IPS DF 6.9 (cell line): ENCODE results near the gene NTM.
A peak's percentile ranks its signal among the peaks of the same experiment; 100 is the strongest.
"Not testable (repeated sequence)": the region's sequence is repeated elsewhere in the genome, so short reads cannot be mapped to it uniquely, and the experiment has no call there.

Experiments
- DNase-seq: peaks from one replicate; pipeline ENCODE4 v3.0.0-alpha.2; 2013; ENCODE audit warnings: low read depth, low spot score
- H3K27ac ChIP-seq: one replicate; pipeline ENCODE4 v1.5.1; 2013; ENCODE audit warnings: low read length, control low read depth
- H3K27me3 ChIP-seq: 2 replicates; pipeline ENCODE4 v1.6.1; 2013; ENCODE audit warnings: mild to moderate bottlenecking, low read length; ENCODE audit not compliant: control insufficient read depth, insufficient read depth
- H3K36me3 ChIP-seq: 2 replicates; pipeline ENCODE4 v1.6.1; 2013; ENCODE audit warnings: low read length; ENCODE audit not compliant: control insufficient read depth, insufficient read depth
- H3K4me1 ChIP-seq: 2 replicates; pipeline ENCODE4 v1.6.1; 2013; ENCODE audit warnings: low read length; ENCODE audit not compliant: control insufficient read depth, insufficient read depth
- H3K4me3 ChIP-seq: 2 replicates; pipeline ENCODE4 v1.5.1; 2013; ENCODE audit warnings: mild to moderate bottlenecking, low read length
- H3K9me3 ChIP-seq: 2 replicates; pipeline ENCODE4 v1.6.1; 2013; ENCODE audit warnings: low read length, inconsistent platforms; ENCODE audit not compliant: control insufficient read depth, insufficient read depth
- WGBS: extraction: QIAGEN DNeasy Blood & Tissue Kit; methylation state at CpG from one replicate; pipeline ENCODE4 v1.1.7; 2013; ENCODE audit warnings: mixed read lengths, missing lambda C conversion rate; ENCODE audit not compliant: insufficient read length, insufficient coverage; 5-methylcytosine and 5-hydroxymethylcytosine counted together

The NTM gene

DNA sequence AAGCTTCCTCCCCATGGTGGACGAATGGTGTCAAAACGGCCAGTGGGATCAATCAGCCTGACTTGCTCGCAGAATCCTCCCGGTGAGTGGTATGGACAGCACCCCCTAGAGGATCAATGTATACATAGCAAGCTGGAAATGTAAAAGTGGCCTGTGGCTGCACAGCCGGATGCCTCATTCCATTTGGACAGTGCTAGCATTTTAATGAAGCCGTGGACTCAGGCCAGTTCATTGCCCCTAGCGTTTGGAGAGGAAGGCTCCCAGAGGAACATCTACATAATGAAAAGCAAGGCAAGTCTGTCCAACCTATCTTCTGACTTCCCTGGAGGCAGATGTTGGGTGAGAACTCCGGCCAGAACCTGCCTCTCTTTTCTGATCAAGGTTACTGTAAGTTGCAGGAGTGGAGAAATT is 942.3 kb downstream of the NTM start:
- Histone ChIP-seq H3K27me3 (no peaks in the 10 kb centered on the region), H3K9me3 (no peaks in the 10 kb centered on the region), H3K27ac (no peak overlapping the region), H3K36me3 (no peaks in the 10 kb centered on the region), H3K4me1 (no peaks in the 10 kb centered on the region), H3K4me3 (no peak overlapping the region)
- WGBS = no CpG with 5 or more reads among the region's 8 CpGs
- peak; percentile 45 for DNase-seq

DNA sequence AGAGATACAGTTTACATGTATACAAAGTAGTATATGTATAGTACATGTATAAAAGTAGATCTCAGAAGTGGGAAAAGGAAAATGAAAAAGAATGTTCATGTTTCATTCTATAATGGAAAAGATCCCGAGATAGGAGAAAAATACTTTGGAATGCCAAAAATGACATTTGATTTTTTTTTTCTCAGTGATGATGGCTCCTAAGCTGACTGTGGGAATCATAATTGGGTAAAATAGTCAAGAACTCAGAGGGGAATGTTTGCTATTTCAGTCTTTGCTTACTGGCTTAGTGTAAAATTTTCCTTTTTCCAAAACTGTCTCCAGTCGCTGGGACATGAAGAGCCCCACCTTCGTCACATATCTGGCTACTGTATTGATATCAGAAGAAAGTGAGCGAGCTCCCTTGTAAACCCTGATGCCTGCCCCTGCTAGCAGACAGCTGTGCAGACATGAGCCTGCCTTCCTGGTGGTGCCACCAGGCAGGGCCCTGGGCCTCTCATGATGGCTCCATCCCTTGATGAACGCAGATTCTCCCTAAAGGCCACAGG is 944.6 kb downstream of the NTM start:
- Histone ChIP-seq H3K27me3 (no peaks in the 10 kb centered on the region), H3K36me3 (no peaks in the 10 kb centered on the region), H3K4me1 (no peaks in the 10 kb centered on the region), H3K27ac (no peak overlapping the region), H3K9me3 (no peaks in the 10 kb centered on the region; the same call in 1 of the 2 replicates), H3K4me3 (no peak overlapping the region)
- no peak for DNase-seq
- WGBS = no CpG with 5 or more reads among the region's 5 CpGs

DNA sequence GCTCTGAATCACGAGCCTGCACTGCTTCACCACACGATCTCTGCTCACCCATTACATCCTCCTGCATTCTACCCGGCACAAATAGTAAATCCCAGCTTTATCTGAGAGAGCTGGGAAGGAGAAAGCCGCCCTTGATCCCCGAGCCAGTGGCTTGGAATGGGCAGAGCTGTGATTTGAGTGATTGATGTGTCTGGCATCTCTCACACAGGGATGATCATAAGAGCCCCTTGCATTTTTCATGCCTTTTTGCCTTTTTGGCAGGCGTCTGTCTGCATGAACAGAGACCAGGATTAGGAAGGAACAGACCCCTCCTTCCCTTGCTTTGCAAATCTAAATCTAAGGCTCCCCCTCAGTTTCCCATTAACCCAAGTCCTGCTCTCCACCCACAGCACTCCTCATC is 945.3 kb downstream of the NTM start:
- Histone ChIP-seq H3K27me3 (no peaks in the 10 kb centered on the region), H3K9me3 (no peaks in the 10 kb centered on the region; the same call in 1 of the 2 replicates), H3K4me1 (no peaks in the 10 kb centered on the region), H3K36me3 (no peaks in the 10 kb centered on the region), H3K4me3 (no peak overlapping the region), H3K27ac (no peak overlapping the region)
- WGBS = no CpG with 5 or more reads among the region's 6 CpGs
- no peak for DNase-seq

DNA sequence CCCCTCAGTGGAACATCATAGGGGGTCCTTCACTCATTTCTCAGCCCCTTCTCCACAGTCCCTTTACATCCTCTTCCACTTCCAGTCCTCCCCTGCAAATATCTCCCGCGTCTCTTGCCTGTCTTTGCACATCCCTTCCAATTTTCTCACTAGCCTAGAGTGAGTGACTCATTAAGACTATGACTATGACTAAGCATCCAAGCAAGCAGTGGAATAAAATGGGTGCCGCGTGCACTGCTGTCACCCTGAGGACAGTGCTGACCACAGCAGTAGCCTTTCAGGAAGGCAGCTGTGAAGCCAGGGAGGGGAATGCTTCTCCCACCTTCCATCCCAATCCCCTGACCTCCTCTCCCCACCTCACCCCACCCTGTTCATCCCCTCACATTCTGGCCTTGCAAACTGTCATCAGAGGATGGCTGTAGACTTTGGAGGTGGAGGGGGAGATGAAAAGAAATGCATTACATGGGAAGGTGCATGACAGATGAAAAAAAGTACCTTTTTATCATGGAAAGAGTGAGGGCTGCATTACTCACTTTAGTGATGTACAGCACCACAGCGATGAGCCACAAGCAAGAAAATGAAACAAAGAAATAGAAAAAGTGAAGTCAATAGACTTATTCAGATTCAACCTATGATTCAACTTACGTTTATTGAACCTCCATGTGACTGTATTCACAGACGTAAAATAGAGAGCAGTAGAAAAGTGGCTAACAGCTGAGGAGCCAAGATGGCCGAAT is 948.2 kb downstream of the NTM start:
- DNase-seq = no peak
- H3K36me3 ChIP-seq = no peaks in the 10 kb centered on the region
- H3K4me3 ChIP-seq = no peak overlapping the region
- H3K4me1 ChIP-seq = no peaks in the 10 kb centered on the region
- no peaks in the 10 kb centered on the region for H3K27me3 ChIP-seq
- H3K9me3 ChIP-seq = no peaks in the 10 kb centered on the region; the same call in 1 of the 2 replicates
- WGBS = no CpG with 5 or more reads among the region's 8 CpGs
- H3K27ac ChIP-seq = no peak overlapping the region

DNA sequence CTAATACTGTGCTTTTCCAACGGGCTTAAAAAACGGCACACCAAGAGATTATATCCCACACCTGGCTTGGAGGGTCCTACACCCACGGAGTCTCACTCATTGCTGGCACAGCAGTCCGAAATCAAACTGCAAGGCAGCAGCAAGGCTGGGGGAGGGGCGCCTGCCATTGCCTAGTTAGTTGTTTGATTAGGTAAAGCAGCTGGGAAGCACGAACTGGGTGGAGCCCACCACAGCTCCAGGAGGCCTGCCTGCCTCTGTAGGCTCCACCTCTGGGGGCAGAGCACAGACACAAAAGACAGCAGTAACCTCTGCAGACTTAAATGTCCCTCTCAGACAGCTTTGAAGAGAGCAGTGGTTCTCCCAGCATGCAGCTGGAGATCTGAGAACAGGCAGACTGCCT is 949.0 kb downstream of the NTM start:
- no CpG with 5 or more reads among the region's 6 CpGs for WGBS
- not testable (repeated sequence) for H3K27ac ChIP-seq, H3K36me3 ChIP-seq, H3K4me3 ChIP-seq, DNase-seq, H3K4me1 ChIP-seq, H3K27me3 ChIP-seq, H3K9me3 ChIP-seq

DNA sequence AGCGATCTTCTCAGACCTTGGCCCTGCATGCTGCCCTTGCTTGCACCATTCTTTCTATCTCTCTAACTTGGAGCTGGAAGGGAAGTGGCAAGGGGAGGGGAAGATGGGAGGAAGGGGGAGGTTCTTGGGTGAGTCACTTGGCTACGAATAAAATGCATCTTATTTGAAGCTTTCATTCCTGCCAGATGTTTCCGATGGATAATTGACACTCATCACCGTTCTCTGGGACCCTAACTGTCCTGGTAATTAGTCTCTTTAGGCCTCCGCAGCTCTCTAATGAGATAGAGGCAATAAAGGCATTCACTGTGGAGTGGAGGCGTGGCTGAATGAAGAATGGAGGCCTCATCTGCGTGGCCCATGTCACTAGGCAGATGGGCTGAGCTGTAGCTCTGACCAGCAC is 960.1 kb downstream of the NTM start:
- Histone ChIP-seq H3K9me3 (no peaks in the 10 kb centered on the region), H3K36me3 (no peaks in the 10 kb centered on the region), H3K27ac (no peak overlapping the region), H3K4me1 (no peaks in the 10 kb centered on the region), H3K4me3 (no peak overlapping the region), H3K27me3 (no peaks in the 10 kb centered on the region)
- DNase-seq = no peak
- WGBS = no CpG with 5 or more reads among the region's 7 CpGs

DNA sequence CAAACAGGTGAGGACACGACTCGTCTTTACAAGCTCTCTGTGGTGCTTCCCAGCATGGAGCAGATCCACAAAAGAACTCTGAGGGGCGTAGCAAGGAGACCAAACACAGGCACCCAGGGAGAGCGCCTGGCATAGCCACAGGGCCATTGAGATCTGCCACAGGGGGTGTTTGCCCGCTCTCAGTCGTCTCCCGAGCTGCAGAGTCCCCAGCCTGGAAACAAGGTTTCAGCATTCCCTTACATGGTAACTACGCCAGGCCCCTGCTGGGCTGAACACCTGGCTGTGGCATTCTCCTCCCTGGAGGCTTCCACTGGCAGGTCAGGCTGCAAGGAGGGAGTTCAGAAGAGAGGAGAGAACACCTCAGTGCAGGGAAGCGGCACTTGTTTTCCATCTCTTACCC is 962.1 kb downstream of the NTM start:
- Histone ChIP-seq H3K4me3 (no peak overlapping the region), H3K9me3 (no peaks in the 10 kb centered on the region), H3K4me1 (no peaks in the 10 kb centered on the region), H3K27me3 (no peaks in the 10 kb centered on the region), H3K36me3 (no peaks in the 10 kb centered on the region), H3K27ac (no peak overlapping the region)
- no CpG with 5 or more reads among the region's 9 CpGs for WGBS
- DNase-seq = no peak

DNA sequence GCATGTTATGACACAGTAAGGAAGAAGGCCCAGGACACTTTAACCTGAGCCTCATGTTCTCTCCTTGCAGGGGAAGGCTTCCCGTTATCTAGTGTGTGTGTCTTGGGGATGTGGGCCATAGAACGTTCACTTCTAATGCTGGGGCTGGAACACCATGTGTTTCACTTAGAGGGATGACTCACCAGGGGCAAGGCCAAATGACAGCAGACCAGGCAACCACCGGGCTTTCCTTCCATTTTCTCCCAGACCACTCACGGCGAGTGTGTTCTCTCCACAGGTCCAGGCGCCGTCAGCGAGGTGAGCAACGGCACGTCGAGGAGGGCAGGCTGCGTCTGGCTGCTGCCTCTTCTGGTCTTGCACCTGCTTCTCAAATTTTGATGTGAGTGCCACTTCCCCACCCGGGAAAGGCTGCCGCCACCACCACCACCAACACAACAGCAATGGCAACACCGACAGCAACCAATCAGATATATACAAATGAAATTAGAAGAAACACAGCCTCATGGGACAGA is 964.4 kb downstream of the NTM start:
- no peak overlapping the region for H3K4me3 ChIP-seq
- H3K27me3 ChIP-seq = no peaks in the 10 kb centered on the region
- DNase-seq = no peak
- no peaks in the 10 kb centered on the region for H3K9me3 ChIP-seq
- H3K36me3 ChIP-seq = no peaks in the 10 kb centered on the region
- H3K4me1 ChIP-seq = no peaks in the 10 kb centered on the region
- WGBS = no CpG with 5 or more reads among the region's 15 CpGs
- no peak overlapping the region for H3K27ac ChIP-seq

DNA sequence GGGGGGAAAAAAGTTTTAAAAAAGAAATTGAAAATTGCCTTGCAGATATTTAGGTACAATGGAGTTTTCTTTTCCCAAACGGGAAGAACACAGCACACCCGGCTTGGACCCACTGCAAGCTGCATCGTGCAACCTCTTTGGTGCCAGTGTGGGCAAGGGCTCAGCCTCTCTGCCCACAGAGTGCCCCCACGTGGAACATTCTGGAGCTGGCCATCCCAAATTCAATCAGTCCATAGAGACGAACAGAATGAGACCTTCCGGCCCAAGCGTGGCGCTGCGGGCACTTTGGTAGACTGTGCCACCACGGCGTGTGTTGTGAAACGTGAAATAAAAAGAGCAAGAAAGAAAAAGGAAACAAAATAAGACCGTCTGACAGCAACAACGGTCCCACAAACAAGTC is 964.9 kb downstream of the NTM start:
- no CpG with 5 or more reads among the region's 14 CpGs for WGBS
- Histone ChIP-seq H3K4me1 (no peaks in the 10 kb centered on the region), H3K27me3 (no peaks in the 10 kb centered on the region), H3K36me3 (no peaks in the 10 kb centered on the region), H3K9me3 (no peaks in the 10 kb centered on the region), H3K27ac (no peak overlapping the region), H3K4me3 (no peak overlapping the region)
- DNase-seq = no peak

DNA sequence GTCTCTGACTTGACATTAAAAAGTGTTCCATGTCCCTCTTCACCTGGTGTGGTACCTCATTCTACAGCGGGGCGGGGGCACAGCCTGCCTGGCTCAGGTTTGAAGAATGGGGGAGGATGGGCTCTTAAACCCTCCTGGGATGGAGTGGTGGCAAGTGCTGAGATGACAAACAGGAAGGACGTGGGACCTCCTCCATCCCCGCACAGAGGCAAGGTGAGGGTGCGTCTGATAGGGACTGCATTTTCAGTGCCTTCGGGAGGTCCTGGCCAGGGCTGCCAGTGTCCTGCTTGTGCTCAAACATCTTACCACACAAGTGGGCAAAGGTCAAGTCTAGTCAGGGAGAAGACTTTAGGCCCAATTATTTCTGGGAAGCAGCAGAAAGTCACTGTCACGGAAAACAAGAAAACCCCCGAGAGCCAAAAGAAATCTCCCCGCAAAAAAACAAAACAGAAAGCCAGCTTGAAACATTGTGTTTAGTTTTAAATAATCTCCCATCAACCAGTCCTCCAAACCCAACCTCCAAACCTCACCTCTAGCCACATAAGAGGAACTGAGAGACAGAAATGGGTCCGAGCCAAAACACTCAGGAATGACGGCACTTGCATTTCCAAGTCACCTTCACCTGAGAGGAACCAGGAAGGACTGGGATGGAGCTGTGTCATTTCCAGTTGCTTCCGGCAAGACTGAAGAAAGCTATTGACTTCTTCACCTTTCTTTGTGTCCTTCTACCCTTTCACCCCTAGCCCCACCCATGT is 966.5 kb downstream of the NTM start:
- Histone ChIP-seq H3K36me3 (no peaks in the 10 kb centered on the region), H3K4me1 (no peaks in the 10 kb centered on the region), H3K27ac (no peak overlapping the region), H3K27me3 (0 out of 2 replicates have a peak, but pooled peaks cover 1% of the 10 kb centered on the region), H3K4me3 (no peak overlapping the region), H3K9me3 (no peaks in the 10 kb centered on the region; the same call in 1 of the 2 replicates)
- no CpG with 5 or more reads among the region's 12 CpGs for WGBS
- DNase-seq = no peak
